ENCODE measurements around the gene NID1.

- TF ChIP-seq CTCF (IDR thresholded peaks at IDR 0.05; ENCODE audit: insufficient read depth, low read length) (no peak), POLR2AphosphoS5 (IDR thresholded peaks at IDR 0.05; ENCODE audit: low read depth) (no peak), REST (IDR thresholded peaks at IDR 0.05; ENCODE audit: insufficient replicate concordance, low read depth) (no peak)
Observed at GRCh38 chr1:235937123-235937522, 127.8 kb downstream of the NID1 start.

All from HL-60 (cell line).